GM18507 (cell line): Measurements from ENCODE around the gene IFT88.
"Not testable (repeated sequence)": the region's sequence is repeated elsewhere in the genome, so short reads cannot be mapped to it uniquely, and the experiment has no call there.

Experiments used
- DNase-seq: peaks from one replicate; pipeline ENCODE4 v3.0.0; 2011; ENCODE audit warnings: low read depth; ENCODE audit not compliant: insufficient read length; ENCODE audit errors: extremely low spot score
- FAIRE-seq: peaks from 2 replicates; lab custom pipeline; 2011; peaks lifted over from hg19 to GRCh38; lab: Jason Lieb, UNC

Gene IFT88

DNA sequence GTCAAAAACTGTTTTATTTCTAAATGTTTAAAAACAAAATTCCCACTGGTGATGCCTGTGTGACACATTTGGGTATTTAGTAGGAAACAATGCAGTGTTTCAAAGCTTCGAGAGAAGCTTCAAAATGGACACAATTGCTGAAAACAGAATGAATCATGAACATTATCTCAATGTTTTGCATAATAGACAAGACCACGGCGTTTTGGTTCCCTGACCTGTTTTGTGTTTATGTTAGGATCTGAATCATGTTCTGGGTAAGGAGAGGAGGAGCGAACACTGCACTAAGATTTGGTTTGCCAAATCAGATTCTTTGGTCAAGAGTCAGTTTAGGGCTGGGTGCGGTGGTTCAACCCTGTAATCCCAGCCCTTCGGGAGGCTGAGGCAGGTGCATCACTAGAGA lies 42.2 kb downstream of the IFT88 start:
- FAIRE-seq (no peak), DNase-seq (no peak)

DNA sequence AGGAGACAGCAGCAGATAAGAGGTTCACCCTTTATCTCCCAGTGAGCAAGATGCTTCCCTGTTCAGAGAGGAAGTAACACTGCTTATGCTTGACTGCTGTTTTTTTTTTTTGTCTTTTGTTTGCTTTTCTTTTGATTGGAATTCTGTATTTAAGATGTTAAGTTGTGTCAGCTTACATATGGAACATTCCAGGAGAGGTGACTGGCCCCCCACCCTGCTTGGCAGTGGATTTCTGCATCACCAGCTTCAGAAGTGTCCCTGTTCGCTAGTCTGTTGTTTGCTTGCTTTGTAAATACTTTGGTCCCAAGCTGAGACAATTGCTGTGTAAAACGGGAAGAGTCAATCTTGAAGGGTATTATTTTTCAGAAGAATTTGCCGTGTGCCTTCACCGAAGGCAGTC lies 43.0 kb downstream of the IFT88 start:
- FAIRE-seq (no peak), DNase-seq (no peak)

DNA sequence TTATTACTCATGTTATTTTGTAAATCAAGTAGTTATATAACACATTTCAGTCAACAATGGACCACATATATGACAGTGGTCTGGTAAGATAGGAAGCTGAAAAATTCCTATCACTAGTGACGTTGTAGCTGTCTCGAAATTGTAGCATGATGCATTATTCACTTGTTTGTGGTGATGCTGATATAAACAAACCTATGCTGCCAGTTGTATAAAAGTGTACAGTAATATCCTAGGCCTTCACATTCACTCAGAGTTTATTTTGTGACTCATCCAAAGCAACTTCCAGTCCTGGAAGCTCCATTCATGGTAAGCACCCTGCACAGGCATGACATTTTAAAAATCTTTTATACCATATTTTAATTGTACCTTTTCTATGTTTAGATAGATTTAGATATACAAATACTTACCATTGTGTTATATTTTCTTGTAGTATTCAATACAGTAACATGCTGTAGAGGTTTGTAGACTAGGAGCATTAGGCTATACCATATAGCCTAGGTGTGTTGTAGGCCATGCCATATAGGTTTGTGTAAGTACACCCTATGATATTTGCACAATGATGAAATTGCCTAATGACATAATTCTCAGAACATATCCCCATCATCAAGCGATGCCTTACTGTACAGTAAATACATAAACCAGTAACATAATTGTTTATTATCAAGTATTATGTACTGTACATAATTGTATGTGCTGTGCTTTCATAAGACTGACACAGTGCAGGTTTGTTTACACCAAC lies 49.3 kb downstream of the IFT88 start:
- DNase-seq (no peak), FAIRE-seq (no peak)

DNA sequence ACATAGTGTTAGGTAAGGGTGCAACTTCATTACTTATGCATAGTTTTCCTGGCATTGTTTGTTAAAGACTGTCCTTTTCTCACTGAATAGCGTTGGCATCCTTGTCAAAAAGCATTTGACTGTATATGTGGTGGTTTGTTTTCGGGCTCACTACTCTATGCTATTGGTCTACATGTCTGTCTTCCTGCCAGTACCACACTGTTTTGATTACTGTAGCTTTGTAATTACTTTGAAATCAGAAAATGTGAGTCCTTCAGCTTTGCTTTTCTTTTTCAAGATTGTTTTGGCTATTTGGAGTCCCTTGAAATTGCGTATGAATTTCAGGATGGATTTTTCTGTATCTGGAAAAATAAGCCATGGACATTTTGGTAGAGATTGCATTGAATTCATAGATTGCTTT lies 56.0 kb downstream of the IFT88 start:
- FAIRE-seq (no peak), DNase-seq (no peak)

DNA sequence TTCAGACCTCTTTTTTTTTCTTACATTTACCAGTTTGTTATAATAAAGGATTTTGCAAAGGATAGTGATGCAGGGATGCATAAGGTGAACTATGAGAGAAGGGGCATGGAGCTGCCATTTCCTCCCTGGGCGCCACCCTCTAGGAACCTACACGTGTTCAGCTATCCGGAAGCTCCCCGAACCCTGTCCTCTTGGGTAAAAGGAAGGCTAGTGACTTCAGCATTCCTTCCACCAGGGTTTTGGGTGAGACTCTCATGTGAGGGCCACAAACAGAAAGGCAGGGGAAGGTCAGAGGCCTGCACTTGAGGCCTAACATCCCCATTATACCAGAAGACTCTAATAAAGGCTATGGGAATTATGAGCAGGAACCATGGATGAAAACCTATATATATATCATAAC lies 57.3 kb downstream of the IFT88 start:
- DNase-seq (no peak), FAIRE-seq (no peak)

DNA sequence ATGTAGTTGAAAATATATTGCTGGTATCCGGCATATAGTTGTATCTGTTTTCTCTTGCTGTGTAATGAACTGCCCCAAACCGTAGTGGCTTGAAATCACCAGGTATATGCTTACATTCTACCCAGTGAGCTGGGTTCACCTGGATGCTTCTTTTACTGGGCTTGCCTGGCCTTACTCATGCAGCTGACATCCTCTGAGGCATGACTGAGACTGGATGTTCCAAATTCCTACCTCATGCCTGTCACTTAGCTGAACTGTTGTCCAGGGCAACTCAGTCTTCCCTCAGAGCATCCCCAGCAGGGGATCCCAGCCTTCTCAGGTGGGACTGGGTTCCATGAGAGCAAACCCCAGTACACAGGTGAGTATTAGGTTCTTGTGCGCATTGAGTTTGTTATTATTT lies 66.8 kb downstream of the IFT88 start:
- FAIRE-seq = no peak
- no peak for DNase-seq

DNA sequence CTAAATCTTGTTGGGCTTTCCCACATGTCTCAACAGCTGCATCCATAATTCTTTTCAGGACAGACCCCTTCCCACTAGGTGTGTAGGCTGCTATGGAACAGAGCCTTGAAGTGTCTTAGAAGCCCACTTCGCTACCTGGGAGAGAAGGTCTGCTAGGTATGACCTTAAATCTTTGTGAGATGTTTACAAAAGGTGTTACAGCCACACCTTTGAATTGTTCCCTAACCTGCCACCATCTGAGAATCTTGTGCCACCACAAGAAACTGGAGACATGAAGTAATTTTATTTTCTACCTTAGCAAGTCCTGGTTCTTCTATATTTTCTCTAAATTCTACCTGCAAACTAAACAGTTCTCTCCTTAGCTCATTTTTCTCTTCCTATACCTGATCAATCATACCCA lies 69.1 kb downstream of the IFT88 start:
- DNase-seq (no peak), FAIRE-seq (no peak)

DNA sequence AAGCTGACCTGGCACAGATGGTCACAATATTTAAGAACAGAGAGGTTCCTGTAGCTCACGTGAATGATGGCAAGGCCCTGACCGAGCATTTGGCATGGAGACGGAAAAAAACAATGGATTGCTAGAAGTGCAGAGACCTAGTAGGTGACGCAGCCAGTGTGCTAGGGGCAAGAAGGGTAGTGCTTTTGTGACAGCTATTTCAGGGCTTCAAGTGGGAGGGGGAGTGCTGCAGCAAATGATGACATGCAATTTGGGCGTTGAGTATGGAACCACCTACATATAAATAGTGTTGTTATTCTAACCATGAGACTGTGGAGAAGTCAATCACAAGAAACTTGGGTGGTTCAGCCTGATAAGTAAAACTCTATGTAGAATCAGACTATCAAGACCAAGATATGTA lies 70.9 kb downstream of the IFT88 start:
- no peak for DNase-seq
- no peak for FAIRE-seq

DNA sequence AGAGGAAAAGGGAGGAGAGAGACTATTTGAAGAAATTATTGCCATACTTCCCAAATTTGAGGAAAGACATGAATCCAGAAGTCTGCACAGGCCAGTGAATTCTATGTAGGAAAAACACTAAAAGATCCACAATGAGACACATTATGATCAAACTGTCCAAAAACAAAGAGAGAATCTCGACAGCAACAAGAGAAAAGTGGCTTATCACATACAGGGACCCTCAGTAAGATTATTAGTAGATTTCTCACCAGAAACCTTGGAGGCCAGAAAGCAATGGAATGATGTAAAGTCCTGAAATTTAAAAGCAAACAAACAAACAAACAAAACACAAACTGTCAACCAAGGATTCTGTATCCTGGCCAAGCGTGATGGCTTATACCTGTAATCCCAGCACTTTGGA lies 80.8 kb downstream of the IFT88 start:
- FAIRE-seq (no peak), DNase-seq (no peak)

DNA sequence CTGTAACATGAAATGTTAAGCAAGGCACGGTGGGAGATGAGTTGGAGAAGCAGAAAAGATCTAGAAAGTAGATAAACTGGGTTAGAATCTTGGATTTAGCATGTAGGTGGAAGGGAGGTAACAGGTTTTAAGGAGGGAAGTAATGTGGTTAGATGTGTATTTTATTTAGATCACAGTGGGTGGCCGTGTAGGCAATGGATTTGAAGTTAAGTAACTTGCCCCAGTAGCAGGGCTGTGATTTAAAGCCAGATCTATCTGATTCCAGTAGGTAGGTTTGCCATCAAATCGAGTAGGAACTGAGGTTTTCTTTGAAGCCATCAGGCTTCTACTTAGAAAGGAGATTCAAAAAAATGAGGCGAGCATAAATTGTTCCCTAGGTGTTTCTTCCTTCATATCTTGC lies 86.0 kb downstream of the IFT88 start:
- DNase-seq (no peak), FAIRE-seq (no peak)

DNA sequence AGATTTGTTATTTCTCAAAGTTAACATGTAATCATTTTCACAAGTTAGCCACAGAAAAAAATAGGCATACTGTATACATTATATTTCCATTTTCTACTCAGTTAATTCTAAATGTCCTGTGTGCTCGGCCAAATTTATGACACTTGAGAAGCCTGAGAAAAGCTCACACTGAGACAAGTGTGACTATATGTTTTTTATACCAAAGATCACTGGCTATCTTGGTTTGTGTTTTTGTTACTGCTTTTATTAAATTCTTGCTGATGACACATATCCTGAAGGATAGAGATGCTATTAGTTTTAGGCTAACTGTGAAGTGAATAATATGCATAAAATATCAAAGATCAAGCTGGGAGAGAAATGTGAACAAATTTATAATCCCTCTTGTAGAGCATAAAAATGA lies 87.2 kb downstream of the IFT88 start:
- no peak for FAIRE-seq

DNA sequence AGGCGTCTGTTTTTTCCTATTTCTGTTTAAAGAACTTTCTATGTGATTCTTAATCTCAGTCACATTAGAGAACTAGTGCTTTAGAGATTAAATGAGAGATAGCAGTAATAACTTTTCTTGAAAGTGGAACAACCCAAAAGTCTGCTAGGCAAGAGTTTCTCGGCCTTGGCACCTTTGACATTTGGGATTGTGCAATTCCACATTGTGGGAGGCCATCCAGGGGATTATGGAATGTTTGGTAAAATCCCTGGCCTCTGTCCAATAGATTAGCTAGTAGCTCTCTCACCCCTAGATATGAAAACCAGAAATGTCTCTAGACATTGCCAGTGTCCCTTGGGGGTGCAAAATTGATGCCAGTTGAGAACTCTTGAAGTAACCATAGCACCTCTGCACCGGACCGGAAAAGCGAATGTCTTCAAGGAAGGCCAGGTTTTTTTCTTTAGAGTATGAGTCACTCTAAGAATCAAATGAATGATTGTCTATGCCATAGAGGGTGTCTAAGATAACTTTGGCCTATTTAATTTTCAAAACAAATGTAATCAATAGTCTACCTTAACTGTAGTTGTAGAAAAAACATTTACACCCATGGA lies 91.6 kb downstream of the IFT88 start:
- FAIRE-seq = no peak
- no peak for DNase-seq

More for the DNA sequence above, 87.2 kb downstream of the IFT88 start:
- no peak for DNase-seq

DNA sequence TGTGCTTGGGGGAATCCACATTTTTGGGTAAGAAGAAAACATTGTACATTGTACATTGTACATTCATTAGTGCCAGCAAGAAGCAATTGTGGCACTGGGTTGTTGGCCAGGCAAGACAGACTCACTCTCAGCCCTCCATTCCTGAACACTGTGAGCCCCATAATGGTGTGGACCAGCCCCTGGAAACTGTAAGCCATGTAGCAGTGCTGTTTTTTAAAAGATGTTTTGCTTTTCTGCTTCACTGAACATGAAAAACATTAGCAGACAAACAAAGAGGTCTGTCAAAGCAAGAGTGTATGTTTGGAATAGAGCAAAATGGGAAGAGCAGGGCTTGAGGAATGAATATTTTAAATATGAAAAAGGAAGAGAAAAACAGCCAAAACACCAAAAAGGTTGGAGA lies 97.4 kb downstream of the IFT88 start:
- FAIRE-seq (no peak), DNase-seq (no peak)

DNA sequence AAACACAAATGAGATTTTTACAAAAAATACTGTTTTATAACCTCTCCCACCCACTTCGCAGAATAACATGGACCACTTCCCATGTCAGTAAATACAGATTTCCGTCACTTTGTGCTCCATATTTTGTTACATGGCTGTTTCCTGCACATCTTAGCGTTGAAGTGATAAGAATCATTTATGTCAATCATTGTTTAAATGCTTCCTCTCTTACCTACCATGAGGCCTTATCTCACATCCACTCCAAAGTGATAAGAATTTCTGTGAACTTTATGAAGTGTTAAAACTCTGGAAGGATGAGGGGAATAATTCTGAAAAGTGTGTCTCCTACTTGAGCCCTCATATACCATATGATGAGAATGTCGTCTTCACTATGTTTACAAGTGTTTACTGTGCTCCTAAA lies 100.0 kb downstream of the IFT88 start:
- DNase-seq = no peak
- no peak for FAIRE-seq

DNA sequence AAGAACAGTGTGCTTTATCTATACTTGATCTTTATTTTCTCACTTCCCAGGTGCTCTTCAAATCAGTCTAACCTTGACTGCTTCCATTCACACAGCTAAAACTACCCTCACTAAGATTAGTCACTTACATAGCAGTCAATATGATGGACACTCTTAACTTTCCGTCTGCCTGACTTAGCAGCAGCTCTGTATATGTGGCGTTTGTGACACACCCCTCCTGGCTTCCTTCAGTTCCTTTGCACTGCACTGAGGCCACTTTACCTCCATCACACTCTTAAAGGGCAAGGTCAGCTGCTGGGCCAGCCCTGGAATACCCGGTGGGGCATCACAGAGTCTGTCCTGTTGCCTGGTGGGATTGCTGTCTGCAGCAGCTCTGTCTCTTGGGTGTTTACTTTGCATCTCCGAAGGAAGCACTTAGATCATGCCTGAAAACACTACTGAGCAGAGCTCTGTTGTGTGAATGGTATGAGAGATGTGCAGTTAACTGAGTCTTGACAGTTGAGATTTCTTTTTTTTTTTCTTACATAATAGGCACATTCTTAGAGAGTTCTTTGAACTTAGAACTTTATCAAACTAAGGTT lies 101.0 kb downstream of the IFT88 start:
- DNase-seq (no peak), FAIRE-seq (no peak)

DNA sequence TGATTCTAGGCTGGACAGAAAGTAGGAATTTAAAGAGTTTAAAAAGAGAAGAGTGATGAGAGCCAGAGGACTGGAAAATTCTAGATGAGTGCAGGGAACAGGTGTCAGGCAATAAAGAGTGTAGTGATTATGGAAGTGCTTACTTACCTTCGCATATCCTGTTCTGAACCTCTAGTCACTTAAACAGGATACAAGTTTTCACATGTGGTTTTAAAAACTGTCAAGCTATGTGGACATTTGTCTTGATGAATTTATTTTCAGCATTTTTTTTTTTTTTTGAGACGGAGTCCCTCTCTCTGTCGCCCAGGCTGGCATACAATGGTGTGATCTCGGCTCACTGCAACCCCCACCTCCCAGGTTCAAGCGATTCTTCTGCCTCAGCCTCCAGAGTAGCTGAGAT lies 102.2 kb downstream of the IFT88 start:
- no peak for DNase-seq
- FAIRE-seq = peak; percentile 26

DNA sequence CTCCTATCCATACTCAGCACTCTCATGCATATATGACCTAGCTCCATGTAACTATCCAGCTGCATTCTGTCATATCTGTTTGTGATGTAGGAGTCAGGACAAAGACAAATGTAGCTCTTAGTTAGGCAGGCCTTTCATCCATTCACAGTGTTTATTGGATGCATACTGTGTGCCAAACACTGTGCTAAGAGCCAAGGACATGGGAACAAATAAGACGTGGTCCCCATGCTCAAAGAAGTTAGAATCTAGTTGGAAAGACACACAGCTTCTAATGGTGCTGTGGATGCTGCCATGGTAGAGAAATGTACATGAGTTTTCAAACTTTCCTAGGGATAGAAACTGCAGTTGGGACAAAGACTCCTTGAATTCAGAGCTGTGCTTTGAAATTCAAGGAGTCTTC lies 104.8 kb downstream of the IFT88 start:
- no peak for FAIRE-seq
- DNase-seq = no peak

DNA sequence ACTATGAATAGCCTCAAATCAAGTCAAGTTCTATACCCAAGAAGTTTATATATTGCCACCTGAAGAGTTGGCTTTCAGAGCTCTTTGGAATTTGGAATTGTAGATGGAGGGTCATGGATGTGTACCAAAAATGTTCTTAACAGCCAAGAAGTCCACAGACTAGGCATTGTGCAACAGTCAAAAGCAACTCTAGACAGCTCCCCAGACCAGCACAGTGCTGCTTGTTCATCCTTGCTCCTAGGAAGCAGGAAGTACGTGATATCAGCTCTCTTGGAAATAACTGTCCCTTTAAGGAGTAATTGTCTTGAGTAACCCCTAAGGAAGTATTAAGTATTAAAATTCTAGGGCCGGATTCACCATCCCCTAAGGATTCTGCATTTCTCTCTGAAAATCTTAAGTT lies 105.8 kb downstream of the IFT88 start:
- DNase-seq (no peak), FAIRE-seq (no peak)

DNA sequence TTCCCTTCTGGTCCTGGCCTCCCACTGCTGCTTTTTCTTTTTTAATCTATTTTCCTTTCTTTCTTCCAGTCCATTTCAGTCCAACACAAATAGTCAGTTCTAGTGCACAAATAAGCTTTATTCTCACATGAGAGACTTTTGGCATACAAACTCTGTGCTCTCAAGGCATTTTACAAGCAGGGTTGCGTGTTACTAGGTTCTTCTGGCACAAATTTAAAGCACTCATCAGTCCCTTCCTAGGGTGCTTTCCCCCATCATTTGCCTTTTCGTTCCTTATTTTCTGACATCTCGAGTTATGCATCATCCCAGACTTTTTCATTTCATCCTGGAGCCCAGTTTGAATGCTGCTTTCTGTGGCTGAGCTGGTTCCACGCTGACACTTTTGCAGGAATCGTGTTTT lies 106.8 kb downstream of the IFT88 start:
- no peak for DNase-seq
- FAIRE-seq = no peak

DNA sequence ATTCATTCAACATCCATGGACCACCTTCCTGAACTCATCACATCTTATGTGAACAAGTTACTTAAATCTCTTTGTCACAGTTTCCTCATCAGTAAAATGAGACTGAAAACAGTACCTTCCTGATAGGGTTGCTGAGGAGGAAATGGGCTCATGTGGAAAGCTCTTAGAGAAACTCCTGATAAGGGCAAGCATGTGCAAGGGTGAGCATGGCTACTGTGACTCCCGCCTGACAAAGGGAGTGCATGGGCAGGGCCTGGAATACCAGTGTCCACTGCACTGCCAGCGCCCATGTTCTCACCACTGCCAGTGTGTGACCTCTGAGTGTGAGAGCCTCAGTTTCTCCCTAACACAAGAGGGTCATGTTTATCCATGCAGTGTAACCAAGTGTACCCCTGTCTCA lies 109.3 kb downstream of the IFT88 start:
- FAIRE-seq = no peak

DNA sequence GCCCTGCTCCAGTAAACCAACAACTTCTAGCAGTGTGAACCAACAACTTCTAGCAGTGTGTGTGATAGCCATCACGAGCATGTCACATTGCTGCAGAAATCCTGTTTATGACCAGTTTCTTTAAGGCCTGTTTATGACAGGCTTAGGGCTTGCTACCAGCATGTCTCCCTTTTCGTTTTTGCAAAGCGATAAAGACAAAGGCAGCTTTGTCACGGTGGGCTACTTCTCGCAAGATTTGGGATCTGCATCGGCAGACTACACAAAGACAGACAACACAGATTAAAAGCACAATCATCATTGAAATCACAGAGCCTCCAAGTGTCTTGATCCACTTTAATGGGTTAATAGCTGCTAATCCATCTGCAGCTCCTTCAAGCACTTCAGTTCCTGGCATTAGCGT lies 111.6 kb downstream of the IFT88 start:
- FAIRE-seq, DNase-seq: not testable (repeated sequence)

More for the DNA sequence above, 109.3 kb downstream of the IFT88 start:
- DNase-seq = no peak
